ACHN (cell line): ENCODE results near the gene ANKRD6.

Experiments used
- DNase-seq: peaks from one replicate; pipeline ENCODE4 v3.0.0-alpha.2; 2015
- in situ Hi-C: cut with HindIII; loops from 2 replicates; pipeline ENCODE4 v1.10.0; 2017; ENCODE audit warnings: low sequenced_read_pairs, low pct_ligation_motif_present, low pct_unique_long_range_greater_than_20kb

Gene ANKRD6

DNA sequence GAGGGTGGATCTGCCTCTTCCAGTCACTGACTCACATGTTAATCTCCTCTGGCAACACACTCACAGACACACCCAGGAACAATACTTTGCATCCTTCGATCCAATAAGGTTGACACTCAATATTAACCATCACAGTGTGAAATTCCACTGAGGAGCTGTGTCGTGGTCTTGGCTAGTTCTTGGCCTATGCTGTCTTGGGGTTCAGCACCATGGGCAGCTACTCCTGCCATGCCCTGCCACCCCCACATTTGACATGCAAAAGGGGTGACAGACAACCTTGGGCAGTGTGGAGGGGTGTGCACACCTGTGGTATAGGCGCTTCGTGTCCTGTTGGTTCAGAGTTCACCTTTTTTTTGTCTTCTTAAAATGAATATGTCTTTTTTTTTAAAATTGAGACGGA lies 25.8 kb downstream of the ANKRD6 start:
- in situ Hi-C loops, result no loop called here
- DNase-seq, result no peak

DNA sequence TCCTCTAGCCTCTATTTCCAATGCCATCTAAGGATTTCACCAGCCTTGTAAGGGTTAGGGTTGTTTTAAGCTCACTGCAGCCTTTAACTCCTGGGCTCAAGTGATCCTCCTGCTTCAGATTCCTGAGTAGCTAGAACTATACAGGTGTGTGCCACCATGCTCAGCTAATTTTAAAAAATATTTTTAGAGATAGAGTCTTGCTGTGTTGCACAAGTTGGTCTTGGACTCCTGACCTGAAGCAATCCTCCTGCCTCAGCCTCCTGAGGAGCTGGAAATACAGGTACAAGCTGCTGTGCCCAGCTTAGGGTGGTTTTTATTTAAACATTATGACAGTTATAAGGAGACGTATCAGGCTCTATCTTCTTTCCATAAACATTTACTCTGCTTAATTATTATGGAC lies 26.5 kb downstream of the ANKRD6 start:
- in situ Hi-C loops, result no loop called here
- no peak for DNase-seq

DNA sequence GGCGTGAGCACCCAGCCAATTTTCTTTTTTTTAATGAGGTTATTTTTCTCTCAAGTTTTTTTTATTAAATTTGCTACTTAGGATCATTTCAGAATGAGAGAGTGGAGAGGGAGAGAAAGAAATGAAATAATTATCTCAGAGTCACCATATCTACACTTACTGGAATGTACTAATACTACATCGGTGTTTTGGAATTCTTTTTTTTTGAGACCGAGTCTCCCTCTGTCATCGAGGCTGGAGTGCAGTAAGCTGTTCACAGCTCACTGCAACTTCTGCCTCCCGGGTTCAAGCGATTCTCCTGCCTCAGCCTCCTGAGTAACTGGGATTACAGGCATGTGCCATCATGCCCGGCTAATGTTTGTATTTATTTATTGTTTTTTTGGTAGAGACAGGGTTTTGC lies 27.8 kb downstream of the ANKRD6 start:
- in situ Hi-C loops, result no loop called here
- no peak for DNase-seq

DNA sequence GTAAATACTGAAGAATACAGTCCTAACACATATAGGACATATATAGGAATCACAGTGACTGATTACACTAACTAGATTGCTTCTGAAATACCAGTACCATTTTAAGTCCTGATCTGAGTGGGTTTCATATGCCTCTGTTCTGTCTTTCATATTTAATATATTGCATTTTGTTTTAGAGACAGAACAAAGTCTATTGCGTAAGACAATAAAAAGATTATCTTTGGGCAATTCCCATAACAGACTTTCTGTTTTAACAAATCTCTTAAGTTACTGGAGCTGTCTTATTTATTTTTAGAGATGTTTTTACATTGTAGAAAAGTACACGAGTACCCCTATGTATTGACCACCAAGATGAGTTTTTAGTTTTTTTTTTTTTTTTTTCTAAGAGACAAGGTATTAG lies 29.6 kb downstream of the ANKRD6 start:
- in situ Hi-C loops, result no loop called here
- DNase-seq, result no peak

DNA sequence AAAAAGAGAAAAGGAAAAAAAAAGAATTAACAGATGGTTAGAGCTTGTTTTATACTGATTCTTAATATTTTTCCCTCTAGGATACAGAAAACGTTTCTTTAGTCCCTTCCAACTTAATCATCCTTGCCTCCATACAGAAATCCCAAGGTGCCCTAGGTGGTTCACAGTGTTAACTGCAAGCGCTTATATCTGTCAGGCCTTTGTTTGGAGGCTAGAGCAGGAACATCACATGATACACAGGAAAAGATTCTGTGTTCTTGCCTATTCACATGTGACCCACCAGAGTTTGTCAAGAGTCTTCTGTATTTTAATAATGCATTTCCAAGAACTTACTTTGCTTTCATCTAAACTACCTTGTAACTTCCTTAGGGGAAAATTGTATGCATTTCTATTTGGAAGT lies 31.3 kb downstream of the ANKRD6 start:
- in situ Hi-C loops, result no loop called here

DNA sequence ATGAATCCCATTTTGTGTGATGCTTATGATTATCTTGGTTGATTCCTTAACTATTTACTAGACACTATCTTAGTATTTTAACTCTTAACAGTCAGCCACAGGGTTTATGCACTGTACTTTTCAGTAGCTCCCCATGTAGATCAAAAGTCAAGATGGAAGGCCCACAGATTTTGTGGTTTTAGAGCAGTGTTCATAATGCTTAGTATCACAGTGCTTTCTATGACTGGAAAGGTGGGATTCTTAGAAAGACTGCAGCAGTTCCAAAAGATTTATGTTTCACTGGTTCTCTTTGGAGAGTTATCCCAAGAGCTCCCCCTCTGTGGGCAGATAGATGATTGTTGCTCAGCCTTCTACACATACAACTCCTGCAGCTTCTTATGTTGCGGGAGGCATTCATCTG lies 34.5 kb downstream of the ANKRD6 start:
- DNase-seq, result no peak
- in situ Hi-C loops, result no loop called here

More for the DNA sequence above, 31.3 kb downstream of the ANKRD6 start:
- DNase-seq, result no peak

DNA sequence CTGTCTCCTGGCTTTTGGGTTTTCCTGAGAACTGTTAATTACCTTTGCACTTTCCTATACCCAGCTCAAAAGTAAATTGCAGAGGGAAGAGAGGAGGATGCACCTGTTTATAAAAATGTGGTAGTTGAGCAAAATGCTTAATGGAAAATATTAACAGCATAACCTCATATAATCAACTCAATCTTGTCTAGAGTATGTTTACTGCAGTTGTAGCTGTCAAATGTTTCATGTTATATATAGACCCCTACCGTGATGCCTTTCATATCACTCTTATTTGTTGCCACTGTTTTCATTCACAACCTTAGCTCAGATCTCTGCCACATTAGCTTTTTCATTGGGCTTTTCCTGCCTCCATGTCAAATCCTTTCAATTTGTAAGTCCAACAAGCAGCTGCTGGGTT lies 36.0 kb downstream of the ANKRD6 start:
- no peak for DNase-seq
- in situ Hi-C loops, result no loop called here

DNA sequence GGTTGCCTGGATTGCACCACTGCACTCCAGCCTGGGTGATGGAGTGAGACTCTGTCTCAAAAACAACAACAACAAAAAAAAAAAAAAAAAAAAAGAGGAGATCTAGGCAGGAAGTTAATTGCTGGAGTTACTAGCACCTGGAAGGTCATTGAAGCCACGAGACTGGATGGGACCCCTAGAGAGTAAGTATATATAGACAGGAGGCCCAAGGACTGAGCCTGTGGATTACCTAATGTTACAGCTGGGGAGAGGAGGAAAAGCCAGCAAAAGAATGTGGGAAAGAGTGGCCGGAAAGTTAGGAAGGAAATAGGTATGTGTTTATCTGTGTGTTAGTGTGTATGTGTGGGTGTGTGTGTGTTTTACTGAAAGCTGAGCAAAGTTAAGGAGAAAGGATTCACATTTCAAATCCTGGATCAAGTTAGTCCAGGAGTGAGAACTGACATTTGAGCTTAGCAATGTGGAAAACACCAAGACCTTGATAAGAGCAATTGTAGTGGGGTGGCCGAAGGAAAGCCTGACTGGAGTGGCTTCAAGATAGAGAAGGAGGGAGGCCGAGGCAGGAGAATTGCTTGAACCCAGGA lies 38.4 kb downstream of the ANKRD6 start:
- in situ Hi-C loops, result no loop called here
- DNase-seq, result no peak

DNA sequence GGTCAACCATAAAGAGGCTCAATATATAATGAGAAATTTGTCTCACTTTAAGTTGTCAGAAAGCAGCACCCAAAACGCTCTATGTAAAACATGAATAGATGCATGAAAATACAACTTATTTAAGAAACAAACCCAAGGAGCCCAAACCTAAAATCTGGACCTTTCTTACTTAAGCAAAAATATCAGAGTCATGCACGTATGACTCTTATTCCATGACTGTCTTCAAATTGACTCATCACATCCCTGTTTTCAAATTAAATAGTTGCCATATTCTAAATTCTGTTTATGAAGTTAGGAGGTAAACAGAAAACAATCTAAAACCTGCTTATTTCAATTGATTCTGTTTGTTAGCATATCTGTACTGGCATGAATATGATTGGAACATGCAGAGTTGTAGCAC lies 42.1 kb downstream of the ANKRD6 start:
- DNase-seq, result no peak
- in situ Hi-C loops, result no loop called here

DNA sequence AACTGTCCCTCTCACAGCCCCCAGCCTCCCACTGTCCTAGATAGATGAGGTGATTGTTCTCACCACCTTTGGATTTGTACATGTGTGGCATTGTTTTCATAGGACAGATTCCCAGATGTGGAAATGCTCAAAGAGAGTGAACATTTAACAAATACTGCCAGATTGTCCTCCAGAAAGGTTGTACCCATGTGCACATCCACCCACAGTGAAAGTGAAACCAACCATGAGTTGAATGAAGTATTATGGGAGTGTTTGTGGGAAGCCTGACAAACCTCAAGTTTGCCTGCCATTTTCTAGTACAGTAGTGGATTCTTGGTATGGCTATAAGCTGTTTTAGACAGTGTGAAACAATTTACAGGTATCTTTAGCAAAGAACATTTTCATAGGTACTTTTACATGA lies 42.7 kb downstream of the ANKRD6 start:
- DNase-seq, result peak; percentile 13
- in situ Hi-C loops, result no loop called here

DNA sequence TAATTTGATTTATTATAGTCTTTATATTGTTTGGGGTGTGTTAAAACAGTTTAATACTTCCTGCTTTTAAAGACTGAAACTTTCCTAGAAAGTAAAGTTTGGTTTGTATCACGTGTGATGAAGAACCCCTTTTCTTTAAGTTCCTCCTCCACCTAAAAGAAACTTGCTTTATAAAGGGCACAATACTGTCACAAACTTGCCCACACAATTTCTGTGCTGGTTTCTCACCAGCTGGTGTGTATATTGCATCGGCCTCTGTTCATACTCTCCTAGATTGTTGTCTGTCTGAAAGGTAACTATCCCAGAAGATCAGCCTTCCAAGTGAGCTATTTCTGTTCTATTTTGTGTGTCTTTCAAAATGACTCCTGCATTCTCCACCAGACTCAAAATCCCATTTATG lies 46.9 kb downstream of the ANKRD6 start:
- in situ Hi-C loops, result no loop called here
- no peak for DNase-seq

DNA sequence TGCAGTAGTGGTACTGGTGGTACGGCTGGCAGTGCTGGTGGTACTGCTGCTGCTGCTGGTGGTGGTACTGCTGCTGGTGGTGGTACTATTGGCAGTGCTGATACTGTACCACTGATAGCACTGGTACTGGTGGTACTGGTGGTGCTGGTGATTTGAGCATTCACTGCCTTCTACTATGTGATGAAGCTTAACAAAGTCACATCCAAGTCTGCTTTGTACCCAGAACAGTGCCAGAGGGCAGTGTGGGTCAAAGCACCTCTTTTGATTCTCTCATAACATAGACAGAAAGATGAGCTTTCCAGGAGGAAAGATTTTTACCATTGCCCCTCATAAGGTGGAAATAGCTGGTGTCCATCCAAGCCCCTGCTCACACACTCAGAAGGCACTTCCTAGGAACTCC lies 48.7 kb downstream of the ANKRD6 start:
- no peak for DNase-seq
- in situ Hi-C loops, result no loop called here

DNA sequence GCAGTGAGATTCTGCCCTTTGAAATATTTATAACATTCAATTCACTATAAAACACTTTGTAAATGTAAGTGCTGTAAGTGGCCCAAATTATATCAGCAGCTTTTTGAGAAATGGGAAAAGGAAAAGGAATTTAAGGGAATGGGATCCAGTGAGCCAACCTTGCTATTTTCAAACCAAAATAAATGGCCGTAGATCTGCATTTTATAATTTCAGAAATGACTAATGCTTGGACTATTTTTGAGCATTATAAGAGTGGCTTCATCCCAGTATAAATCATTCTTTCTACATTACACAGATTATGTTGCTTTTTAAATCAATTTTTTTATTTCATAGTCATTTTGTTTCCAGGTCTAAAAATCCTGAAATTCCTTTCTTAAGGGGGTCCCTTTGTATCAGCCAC lies 49.2 kb downstream of the ANKRD6 start:
- in situ Hi-C loops, result no loop called here
- no peak for DNase-seq

DNA sequence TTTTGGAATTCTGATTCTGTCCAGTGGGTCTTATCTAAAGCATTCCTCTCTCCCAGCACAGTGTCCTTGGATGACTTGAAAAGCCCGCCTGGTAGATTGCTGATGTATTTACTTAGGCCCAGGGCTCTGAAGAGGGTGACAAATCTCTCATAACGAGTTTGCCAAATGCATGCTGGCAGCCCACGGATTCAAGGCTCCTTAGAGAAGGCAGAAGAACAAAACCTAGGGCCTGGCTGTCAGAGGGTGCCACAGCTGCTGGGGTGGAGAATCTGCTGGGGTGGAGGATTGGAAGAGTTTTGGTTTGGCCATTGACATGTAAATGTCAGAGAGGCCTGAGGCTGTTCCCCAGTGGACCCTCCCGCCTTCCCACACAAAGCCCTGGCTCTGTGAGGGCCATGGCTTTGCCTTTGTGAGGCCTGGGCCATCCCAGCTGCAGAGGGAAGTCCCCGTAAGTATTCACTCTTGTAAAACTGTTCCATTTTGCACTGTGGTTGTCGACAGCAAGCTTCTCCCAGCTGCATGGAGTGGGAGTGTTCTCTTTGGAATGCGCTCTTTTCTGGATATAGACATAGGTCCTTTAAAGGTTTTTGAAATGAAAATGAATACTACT lies 50.3 kb downstream of the ANKRD6 start:
- no peak for DNase-seq
- in situ Hi-C loops, result no loop called here

DNA sequence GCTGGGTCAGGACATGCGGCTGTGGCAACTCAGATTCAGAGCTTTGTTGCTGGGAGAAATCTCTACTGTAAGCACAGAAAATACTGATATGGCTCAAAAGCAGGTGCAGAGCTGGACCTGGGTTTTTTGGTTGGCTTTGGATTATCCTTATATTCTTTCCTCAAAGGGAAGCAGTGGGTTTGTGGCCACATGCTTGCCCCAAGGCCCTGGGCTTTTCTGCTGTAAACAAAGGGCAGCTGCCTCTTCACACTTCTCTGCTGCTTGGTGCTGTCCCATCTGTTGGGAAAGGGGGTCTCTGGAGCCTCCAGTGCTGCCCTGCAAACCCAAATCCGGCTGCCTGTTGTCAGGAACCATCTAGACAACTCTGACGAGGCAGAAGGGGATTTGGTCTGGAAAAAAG lies 52.4 kb downstream of the ANKRD6 start:
- in situ Hi-C loops, result no loop called here
- DNase-seq, result no peak

DNA sequence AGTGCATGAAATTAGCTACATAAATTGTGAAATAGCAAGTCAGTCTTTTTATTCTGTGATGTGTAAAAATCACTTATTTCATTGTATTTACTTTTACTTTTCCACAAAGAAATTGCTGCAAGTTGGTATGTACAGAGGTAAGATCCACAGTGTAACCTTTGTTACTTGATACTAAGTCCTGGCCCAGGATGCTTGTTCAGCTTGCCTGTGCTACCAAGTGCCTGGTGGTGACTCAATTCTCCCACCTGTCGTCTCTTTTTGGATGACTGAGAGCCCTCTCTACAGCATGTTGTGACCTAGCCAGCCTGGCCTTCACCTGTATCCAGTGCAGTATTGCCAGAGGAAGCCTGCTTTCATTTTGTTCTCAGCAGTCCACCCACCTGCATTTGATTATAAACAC lies 54.9 kb downstream of the ANKRD6 start:
- DNase-seq, result no peak
- in situ Hi-C loops, result no loop called here

DNA sequence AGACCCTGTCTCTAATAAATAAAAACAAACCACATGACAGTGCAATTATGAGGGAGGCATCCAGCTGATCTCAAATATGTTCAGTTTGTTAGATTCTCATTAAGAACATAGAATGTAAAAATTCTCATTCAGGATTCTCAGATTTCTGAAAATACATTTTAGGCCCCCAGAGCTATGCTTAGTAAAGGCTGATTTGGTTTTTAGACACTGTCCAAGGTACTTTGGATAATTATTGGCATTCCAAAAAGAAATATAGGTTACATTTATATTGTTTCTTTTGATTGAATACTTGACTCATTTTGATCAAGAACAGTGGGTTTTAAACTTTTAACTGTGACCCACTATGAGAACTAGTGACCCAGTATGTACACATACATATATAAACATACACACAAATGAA lies 55.5 kb downstream of the ANKRD6 start:
- DNase-seq, result no peak
- in situ Hi-C loops, result no loop called here

DNA sequence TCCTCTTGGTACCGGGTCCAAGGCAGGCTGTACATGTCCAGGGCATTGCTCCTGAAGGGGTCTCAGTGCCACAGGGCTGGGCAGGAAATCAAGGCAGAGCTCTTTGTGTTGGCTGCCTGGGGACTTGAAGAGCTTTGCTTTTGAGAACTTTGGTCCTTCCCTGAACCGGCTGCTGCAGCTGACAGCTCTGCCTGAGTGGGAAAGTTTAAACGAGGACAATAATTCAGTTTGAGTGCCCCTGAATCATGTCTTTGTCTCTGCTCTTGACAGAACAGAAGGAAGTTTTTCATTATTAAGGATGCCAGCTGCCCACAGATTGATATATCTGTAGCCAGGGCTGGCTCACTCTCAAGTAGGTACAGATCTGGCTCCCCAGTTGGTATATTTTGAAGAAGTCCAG lies 56.1 kb downstream of the ANKRD6 start:
- in situ Hi-C loops, result no loop called here

DNA sequence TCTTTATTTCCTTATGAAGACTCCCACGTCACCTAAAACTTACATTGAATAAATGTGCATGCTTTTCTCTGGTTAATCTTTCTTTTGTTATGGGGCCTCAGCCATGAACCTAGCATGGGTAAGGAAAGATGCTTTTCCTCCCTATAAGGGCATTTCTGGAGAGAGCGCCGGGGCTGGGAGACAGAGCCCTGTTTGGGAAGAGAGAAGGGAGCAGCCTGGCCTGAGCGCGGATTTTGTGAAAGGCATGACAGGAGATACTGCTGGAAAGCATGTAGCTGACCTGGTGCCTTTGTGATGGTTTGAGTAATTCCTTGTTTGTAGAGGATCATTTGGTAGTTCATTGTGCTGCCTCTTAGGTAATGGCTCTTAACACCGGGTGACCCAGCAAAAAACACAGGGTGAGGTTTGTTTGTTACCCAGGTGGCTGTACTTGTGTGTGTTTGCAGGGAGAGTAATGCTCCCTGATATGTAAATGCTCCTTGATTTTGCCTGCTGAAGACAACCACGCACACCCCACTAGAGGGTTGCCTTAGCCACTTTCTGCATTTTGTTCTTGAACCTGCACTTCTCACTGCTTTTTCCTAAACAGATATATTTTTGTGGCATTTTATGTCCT lies 59.2 kb downstream of the ANKRD6 start:
- no peak for DNase-seq
- in situ Hi-C loops, result no loop called here

More for the DNA sequence above, 56.1 kb downstream of the ANKRD6 start:
- no peak for DNase-seq

DNA sequence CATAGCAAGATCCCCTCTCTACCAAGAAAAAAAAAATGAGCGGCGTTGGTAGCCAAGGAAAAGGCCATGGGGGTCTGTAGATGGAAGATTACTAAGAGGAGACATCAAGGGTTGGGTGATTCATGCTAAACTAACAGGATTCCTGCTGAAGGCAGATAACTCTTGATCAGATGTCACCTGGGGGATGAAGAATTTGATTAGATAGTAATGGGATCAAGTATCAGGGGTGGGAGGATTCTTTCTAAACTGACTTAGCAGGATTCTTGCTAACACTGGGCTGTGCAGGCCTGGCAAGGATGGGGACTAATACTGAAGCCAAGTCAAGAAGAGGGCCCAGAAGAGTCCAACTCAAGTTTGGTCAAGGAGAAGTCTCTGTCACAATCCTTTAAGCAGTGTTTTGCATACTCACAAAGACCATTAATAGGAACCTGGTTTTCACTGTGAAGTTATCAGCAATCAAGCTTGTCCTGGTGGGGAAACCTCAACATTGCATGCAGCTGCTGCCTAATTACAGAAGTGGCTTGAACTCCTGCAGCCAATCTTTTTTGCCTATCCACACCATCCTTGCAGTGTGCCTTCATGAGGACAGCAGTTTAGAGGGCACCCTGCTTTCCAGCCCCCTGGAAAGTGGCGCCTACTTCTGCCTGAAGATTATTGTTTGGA lies 61.3 kb downstream of the ANKRD6 start:
- no peak for DNase-seq
- in situ Hi-C loops, result no loop called here
